OCI-LY1 (cell line): ENCODE data around the gene KLHL29.

Experiments used
- H2AFZ ChIP-seq: fragments of 200-600 bp; sonication (generic), shearing (Covaris generic); 2 replicates; pipeline ENCODE4 v1.6.0; 2014; ENCODE audit warnings: antibody characterized with exemption, mild to moderate bottlenecking, low read length
- H3F3A ChIP-seq: fragments of 200-600 bp; sonication (generic), shearing (Covaris generic); 2 replicates; pipeline ENCODE4 v1.6.0; 2014; ENCODE audit warnings: mild to moderate bottlenecking, antibody characterized with exemption, low read length, moderate library complexity; ENCODE audit not compliant: insufficient read depth
- H3K27ac ChIP-seq: fragments of 200-600 bp; sonication (generic); 2 replicates; pipeline ENCODE4 v1.5.1; 2014; ENCODE audit warnings: low read length, mixed run types, mild to moderate bottlenecking, low read depth; ENCODE audit not compliant: poor library complexity, severe bottlenecking
- H3K27me3 ChIP-seq: fragments of 200-600 bp; sonication (generic); 2 replicates; pipeline ENCODE4 v1.6.0; 2014; ENCODE audit warnings: antibody characterized with exemption, mild to moderate bottlenecking, low read length, moderate library complexity; ENCODE audit not compliant: insufficient read depth
- H3K36me3 ChIP-seq: fragments of 200-600 bp; sonication (generic); 2 replicates; pipeline ENCODE4 v1.6.1; 2014; ENCODE audit warnings: mild to moderate bottlenecking, antibody characterized with exemption, low read length, moderate library complexity, mixed read lengths; ENCODE audit not compliant: insufficient read depth
- H3K4me1 ChIP-seq: fragments of 200-600 bp; sonication (generic); 2 replicates; pipeline ENCODE4 v1.5.1; 2014; ENCODE audit warnings: mild to moderate bottlenecking, low read length, moderate library complexity; ENCODE audit not compliant: insufficient read depth, severe bottlenecking
- H3K4me2 ChIP-seq: fragments of 200-600 bp; sonication (generic), shearing (Covaris generic); 2 replicates; pipeline ENCODE4 v1.6.1; 2014; ENCODE audit warnings: low read length
- H3K4me3 ChIP-seq: fragments of 200-600 bp; sonication (generic); 2 replicates; pipeline ENCODE4 v1.5.1; 2014; ENCODE audit warnings: low read length, low read depth, mild to moderate bottlenecking, mixed read lengths; ENCODE audit not compliant: poor library complexity, severe bottlenecking
- H3K79me2 ChIP-seq: fragments of 200-600 bp; shearing (Covaris generic); 2 replicates; pipeline ENCODE4 v1.6.1; 2016; ENCODE audit warnings: mixed run types, low read length, mixed read lengths; ENCODE audit not compliant: insufficient read depth
- H3K9ac ChIP-seq: fragments of 200-600 bp; sonication (generic), shearing (Covaris generic); 2 replicates; pipeline ENCODE4 v1.6.1; 2014; ENCODE audit warnings: mild to moderate bottlenecking, low read length, mixed read lengths
- H3K9me2 ChIP-seq: fragments of 200-600 bp; sonication (generic), shearing (Covaris generic); 2 replicates; pipeline ENCODE4 v1.6.1; 2014; ENCODE audit warnings: low read depth, mild to moderate bottlenecking, low read length, mixed read lengths
- H3K9me3 ChIP-seq: fragments of 200-600 bp; shearing (Covaris generic); 2 replicates; pipeline ENCODE4 v1.6.1; 2014; ENCODE audit warnings: low read length, mixed read lengths
- H4K20me1 ChIP-seq: fragments of 200-600 bp; sonication (generic), shearing (Covaris generic); 2 replicates; pipeline ENCODE4 v1.6.0; 2016; ENCODE audit warnings: mild to moderate bottlenecking, low read length; ENCODE audit not compliant: insufficient read depth
- EZH2 ChIP-seq: fragments of 200-600 bp; sonication (generic), shearing (Covaris generic); IDR thresholded peaks from 2 replicates; pipeline ENCODE4 v1.8.0; 2017; ENCODE audit warnings: borderline replicate concordance, mixed run types, mild to moderate bottlenecking, antibody characterized with exemption, low read length, moderate library complexity, mixed read lengths
- TF ChIP-seq, protein P1 (sequence below): fragments of 200-600 bp; sonication (generic), shearing (Covaris generic); IDR thresholded peaks from 2 replicates; pipeline ENCODE4 v1.5.1; 2017; ENCODE audit warnings: mild to moderate bottlenecking, antibody characterized with exemption, low read length, moderate library complexity, mixed read lengths

KLHL29 gene

DNA sequence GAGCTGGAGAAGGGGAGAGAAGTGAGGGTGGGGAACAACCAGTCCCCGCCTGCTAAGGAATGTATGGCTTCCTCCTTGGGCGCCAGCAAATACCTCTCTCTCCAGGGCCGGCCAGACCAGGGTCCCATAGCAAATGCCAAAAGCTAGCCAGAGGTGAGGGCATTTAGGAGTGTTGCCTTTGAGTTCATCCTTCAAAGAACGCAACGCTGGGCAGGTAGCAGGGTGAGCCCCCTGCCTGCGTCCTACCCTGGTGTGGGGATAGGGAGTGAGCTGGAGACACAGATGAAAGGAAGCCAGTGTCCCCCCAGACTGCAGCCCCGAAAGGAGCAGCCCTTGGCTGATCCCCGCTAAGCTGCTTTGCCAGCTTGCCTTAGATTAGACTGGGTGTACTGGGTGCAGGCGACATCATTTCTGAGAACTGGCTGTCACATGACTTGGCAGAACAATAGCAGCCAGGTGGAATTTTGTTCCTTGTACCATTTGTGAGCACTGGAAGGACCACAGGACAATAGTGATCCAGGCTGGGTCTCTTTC lies 40.4 kb downstream of the KLHL29 start:
- Histone ChIP-seq H3K4me2 (no peak overlapping the region), H3K79me2 (no peaks in the 10 kb centered on the region), H3K27me3 (no peaks in the 10 kb centered on the region), H3K36me3 (no peaks in the 10 kb centered on the region), H3K9me2 (no peaks in the 10 kb centered on the region), H3F3A (no peaks in the 10 kb centered on the region), H2AFZ (no peak overlapping the region), H3K4me1 (no peaks in the 10 kb centered on the region), H3K9me3 (no peaks in the 10 kb centered on the region), H3K4me3 (no peak overlapping the region), H4K20me1 (no peaks in the 10 kb centered on the region), H3K9ac (no peak overlapping the region), H3K27ac (no peak overlapping the region)
- TF ChIP-seq, protein P1, sequence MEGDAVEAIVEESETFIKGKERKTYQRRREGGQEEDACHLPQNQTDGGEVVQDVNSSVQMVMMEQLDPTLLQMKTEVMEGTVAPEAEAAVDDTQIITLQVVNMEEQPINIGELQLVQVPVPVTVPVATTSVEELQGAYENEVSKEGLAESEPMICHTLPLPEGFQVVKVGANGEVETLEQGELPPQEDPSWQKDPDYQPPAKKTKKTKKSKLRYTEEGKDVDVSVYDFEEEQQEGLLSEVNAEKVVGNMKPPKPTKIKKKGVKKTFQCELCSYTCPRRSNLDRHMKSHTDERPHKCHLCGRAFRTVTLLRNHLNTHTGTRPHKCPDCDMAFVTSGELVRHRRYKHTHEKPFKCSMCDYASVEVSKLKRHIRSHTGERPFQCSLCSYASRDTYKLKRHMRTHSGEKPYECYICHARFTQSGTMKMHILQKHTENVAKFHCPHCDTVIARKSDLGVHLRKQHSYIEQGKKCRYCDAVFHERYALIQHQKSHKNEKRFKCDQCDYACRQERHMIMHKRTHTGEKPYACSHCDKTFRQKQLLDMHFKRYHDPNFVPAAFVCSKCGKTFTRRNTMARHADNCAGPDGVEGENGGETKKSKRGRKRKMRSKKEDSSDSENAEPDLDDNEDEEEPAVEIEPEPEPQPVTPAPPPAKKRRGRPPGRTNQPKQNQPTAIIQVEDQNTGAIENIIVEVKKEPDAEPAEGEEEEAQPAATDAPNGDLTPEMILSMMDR, result no peak
- no peak for TF ChIP-seq EZH2

DNA sequence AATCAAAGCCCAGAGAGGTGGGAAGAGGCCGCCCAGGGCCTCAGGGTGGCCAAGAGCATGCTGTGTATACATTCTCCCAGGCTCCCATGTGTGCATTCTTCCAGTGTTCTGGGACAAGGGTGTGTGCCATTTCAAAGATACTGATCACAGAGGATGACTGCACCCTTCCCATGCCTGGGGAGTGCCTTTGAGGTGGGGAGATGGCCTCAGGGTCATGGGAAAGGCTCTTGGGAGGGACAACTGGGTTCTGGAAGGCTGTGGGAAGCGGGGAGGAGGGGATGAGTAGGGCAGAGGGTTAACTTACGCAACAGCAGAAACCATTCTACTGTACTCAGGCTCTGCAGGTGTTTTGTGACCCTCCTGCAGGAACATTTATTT lies 40.9 kb downstream of the KLHL29 start:
- no peaks in the 10 kb centered on the region for H3K79me2 ChIP-seq
- H3K9me3 ChIP-seq, result no peaks in the 10 kb centered on the region

DNA sequence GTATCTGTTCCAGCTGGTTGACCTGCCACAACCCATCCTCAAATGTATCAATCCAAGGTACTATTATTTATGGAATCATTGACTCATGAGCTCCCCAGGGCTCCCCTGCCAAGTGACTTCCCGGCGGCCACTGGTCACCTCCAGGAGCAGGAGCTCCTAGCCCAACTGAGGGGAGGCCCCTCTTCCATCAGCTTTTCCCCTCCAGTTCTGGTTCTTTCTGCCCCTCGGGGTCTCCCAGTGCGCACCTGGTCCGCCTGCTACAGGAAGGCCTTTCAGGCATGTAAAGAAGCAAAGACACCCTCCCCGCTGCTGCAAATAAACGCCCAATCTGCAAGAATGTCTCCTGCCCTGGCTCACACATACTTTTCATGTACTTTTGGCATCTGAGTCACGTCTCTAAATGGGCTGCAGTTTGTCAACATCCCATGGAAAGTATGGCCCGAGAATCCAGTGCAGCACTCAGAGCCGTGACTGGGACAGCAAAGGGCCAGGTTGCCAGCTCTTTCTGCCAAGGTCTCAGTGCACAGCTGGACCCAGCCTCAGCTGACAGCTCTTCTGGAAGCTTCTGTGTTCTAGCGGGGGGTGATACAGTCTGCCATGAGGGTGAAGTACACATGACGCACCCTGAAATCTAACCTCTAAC lies 41.4 kb downstream of the KLHL29 start:
- Histone ChIP-seq H3K4me2 (no peak overlapping the region), H3F3A (no peaks in the 10 kb centered on the region), H3K9me2 (no peaks in the 10 kb centered on the region), H3K9me3 (no peaks in the 10 kb centered on the region), H2AFZ (no peak overlapping the region), H3K4me1 (no peaks in the 10 kb centered on the region), H4K20me1 (no peaks in the 10 kb centered on the region), H3K79me2 (no peaks in the 10 kb centered on the region), H3K27ac (no peak overlapping the region), H3K9ac (no peak overlapping the region), H3K4me3 (no peak overlapping the region), H3K27me3 (no peaks in the 10 kb centered on the region), H3K36me3 (no peaks in the 10 kb centered on the region)
- TF ChIP-seq, protein P1, result no peak
- TF ChIP-seq EZH2, result no peak

More for the DNA sequence above, 40.9 kb downstream of the KLHL29 start:
- H2AFZ ChIP-seq, result no peak overlapping the region
- no peaks in the 10 kb centered on the region for H3K27me3 ChIP-seq
- no peaks in the 10 kb centered on the region for H4K20me1 ChIP-seq
- H3F3A ChIP-seq, result no peaks in the 10 kb centered on the region
- H3K27ac ChIP-seq, result no peak overlapping the region
- no peaks in the 10 kb centered on the region for H3K36me3 ChIP-seq
- H3K9ac ChIP-seq, result no peak overlapping the region
- no peak overlapping the region for H3K4me3 ChIP-seq
- H3K4me1 ChIP-seq, result no peaks in the 10 kb centered on the region
- no peak for TF ChIP-seq EZH2
- TF ChIP-seq, protein P1, result no peak
- H3K9me2 ChIP-seq, result no peaks in the 10 kb centered on the region
- no peak overlapping the region for H3K4me2 ChIP-seq
